ENCODE results near the gene AKAP8.

AKAP8 gene

DNA sequence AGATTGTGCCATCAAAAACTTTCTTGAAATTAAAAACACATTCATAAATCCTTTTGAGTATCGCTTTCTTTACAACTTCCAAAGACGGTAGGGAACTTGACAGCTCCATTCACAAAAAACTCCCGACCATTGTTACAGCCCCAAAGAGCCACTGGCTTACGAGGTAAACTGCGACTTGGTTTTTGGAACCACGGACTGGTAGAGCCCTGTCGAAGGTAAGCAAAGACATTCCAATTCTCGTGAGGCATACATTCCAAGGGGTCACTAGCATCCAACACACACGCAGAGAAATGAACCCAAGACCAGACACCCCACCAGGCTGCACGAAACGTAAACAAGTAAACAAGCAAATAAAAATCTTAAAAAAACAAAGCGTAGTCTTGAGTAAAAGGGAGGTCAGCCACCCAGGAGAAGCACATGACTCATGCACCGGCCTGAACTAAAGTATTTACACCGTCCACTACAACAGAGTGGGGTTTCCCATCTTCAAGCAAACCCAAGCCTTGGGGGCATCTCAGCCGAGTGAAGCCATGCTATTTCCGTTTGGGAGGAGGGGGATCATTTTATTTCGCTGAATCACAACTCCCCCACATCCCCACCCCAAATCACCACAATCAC, 48.7 kb downstream of the AKAP8 start:
- no peak for DNase-seq

DNA sequence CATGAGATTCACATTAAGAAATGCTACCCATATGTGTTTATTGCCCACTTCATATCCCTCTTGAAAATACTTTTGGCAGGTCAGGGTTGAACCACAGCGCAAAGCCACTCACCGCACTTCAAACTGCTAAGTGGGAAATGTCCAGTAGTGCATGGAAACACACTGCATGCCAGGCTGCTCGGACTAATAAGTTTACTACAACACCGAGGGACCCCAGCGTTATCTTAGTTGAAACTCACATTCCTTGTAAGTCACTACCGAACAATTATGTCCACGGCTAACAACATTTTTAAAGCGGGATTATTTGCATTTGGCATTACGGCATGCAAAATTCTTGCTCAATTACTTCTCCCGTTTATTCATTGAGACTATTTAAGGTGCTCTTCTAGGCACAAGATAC, 51.3 kb downstream of the AKAP8 start:
- no peak for DNase-seq

DNA sequence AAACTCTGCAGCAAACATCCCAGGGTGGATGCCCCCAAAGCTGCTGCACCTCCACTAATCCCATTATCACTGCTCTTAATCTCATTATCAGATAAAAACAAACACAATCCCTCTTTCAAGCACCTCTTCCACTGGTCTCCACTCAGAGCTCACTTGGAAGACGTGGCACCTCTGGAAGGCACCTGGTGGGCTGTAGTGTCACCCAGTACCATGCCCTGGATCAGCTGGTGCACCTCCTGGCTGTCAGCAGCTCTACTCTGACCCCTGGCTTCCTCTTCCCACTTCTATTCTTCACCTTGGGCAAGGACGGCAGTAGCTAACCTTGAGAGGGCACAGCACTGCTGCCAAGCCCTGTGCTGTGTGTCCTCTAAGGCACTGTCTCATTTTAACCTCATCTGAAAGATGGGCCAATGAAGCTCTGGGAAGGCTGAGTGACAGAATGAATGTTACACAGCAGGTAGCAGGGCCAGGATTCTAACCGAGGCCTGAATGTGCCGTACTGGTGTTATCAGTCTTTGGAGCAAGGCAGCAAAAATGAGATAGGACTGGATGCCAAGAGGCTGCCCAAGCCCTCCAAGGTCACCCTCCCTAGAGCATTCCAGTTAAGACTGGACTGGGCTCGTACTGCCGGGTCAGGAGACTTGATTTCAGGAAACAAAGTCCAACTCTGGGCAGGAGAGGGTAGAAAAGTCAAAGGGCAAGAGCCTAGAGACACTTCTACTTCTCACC, 54.6 kb downstream of the AKAP8 start:
- no peak for DNase-seq

- no peak for DNase-seq
Measured at GRCh38 chr19:15323496-15324235, 55.9 kb downstream of the AKAP8 start.

DNA sequence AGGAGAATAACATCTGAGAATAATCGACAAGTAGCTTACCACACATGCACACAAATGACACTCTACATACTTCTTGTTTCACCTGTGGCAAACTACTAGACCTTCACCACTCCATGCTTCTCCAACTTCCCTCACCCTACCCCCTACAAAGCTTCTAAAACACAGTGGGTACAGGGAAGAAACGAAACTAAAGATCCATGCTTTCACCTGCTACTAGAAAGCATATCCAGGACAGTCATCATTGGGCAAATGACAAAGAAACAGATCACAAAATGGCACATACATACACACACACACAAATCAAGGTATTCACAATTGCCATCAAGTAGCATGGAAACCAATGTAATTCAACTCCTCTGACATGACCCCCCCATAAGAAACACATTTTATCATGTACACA, 57.8 kb downstream of the AKAP8 start:
- no peak for DNase-seq

DNA sequence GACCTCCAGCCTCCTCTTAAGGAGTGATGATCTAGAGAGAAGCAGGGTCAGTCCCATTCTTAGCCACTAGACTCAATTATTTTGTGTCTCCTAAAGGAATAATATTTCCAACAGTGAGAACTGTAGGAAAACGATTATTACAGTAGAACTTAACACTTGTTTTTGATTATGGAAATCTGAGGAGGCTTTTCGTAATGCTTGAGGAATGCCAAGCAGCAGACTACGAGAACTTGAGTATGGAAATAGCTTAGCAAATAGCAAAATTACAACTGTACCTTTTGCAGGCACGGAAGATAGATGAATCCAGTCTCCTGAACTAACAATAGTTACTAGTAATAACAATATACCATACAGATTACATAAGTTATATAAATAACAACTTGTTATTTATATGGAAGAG, 59.5 kb downstream of the AKAP8 start:
- no peak for DNase-seq

DNA sequence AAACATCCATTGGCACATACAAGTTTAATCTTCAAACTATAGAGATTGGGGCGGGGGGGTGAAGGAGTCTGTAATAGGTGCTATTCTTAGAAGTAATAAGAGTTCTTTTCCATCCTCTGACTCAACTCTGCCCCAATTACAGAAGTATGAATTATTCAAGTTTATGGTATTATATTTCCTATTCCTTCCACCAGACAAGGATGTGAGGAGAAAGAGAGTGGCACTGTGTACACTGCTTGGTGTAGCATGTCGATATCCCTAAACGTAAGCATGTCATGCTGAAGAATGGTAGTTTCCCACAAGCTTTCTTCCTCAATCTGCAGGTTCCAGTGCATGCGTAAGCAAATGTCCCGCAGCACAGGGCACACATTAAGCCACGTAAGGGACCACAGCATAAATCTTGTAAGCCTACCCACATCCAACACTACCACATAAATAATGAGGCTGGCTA, 61.3 kb downstream of the AKAP8 start:
- DNase-seq: no peak

DNA sequence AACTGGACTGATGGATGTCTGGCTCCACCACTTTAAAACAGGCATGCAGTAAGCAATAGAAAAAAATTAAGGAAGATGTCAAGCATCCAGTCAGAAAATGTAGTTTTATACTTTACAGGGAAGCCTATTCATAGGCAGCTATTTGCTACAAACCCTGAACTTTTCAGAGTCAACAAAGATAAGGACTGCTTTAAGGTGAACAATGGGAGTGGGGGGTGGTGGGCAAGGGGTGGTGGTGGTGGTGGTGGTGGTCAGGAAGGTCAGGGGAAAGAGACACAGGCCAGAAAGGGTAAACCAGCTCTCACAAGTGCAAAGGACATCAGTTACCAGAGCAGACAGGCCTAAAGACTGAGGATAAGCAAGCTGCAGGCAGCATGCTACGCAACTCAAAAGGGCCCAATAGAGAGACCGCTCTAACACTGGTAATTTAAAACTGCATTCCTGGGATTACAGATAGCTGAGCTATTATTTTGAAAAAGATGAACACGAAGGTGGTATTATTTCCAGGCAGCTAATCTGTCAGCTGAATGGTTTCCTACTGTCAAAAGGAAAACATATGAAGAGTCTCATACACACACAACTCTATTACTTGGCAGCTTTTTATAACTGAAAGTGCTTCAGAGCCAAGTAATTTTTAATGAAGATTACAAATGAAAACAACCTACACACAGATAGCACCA, 62.1 kb downstream of the AKAP8 start:
- no peak for DNase-seq

DNA sequence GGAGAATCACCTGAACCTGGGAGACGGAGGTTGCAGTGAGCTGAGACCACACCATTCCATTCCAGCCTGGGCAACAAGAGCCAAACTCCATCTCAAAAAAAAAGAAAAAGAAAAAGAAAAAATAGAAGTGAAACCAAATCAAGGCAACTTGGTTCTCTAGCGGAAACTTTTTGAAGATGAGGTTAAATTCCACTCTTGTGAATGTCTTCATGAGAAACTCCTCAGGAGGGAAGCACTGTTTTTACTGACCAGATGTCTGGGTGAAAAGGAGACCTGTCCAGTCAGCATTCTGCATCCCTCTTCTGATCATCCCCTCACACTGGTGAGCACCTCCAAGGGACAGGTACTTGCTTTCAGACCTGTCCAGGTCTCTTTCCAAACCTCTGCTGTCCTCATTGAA, 63.1 kb downstream of the AKAP8 start:
- DNase-seq: no peak

- DNase-seq: no peak
Measured at GRCh38 chr19:15315101-15315500, 64.5 kb downstream of the AKAP8 start.

GRCh38 chr19:15313649-15314279, 65.8 kb downstream of the AKAP8 start:
- no peak for DNase-seq

- no peak for DNase-seq
Measured at GRCh38 chr19:15307169-15307568, 72.4 kb downstream of the AKAP8 start.

DNA sequence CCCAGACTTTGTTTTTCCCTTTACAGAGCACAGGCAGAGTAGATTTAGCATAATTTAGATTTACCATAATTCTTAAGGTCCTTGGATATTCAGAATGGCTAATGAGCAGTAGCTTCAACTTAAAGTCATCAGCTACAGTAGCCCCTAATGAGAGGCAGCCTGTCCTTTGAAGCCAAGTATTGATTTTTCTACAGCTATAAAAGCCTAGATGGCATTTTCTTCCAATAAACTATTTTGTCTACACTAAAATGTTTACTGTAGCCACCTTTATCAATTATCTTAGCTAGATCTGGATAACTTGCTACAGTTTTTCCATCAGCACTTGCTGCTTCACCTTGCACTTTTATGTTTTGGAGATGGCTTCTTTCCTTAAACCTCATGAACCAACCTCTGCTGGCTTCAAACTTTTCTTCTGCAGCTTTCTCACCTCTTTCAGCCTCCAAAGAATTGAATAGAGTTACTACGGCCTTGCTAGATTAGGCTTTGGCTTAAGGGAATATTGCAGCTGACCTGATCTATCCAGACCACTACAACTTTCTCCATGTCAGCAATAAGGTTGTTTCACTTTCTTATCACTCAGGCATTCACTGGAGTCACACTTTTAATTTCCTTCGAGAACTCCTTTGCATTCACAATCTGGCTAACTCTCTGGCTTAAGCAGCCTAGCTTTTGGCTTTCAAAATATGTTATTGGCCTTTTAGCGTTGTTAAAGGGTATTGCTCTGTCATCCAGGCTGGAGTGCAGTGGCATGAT, 73.8 kb downstream of the AKAP8 start:
- no peak for DNase-seq

GRCh38 chr19:15304140-15304705, 75.4 kb downstream of the AKAP8 start:
- no peak for DNase-seq

Measured in hippocampal formation (tissue), 2 donors.